ENCODE data around the gene CASP10.
"Not testable (repeated sequence)": the region's sequence is repeated elsewhere in the genome, so short reads cannot be mapped to it uniquely, and the experiment has no call there.

CASP10 gene

DNA sequence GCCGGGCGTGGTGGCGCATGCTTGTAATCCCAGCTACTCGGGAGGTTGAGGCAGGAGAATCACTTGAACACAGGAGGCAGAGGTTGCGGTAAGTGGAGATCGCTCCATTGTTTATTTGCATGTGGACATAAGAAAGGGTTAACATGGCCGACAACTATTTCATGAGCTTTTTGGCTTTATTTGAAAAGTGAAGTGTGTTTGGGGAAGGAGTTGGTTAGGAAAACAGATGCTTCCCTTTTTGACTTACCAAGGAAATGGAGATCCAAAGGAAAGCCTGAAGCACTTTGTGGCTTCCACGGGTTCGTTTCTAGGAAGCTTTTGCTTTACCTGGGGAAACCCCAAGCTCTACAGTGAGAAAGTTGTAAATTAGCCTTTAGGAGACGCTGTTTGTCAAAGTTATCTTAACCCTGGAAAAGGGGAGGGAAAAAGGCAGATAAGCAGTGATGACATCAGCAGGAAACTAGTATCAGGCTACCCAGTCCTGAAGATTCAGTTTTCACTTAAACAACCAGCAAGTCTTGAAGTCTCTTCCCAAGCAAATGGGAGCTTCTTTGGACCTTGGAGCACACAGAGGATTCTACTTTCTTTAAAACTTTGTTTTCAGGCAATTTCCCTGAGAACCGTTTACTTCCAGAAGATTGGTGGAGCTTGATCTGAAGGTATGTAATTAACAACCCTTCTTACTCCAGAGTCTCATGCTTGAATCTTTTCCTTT, at the start of gene CASP10:
TSS of gene CASP10 (plus strand) at position 492 of the 715 bp plus-strand sequence. CDS start 2,637 bp downstream, outside the sequence.
- Histone ChIP-seq H3K27me3 (ENCODE audit: control insufficient read depth, insufficient read depth, low read length) (no peaks in the 10 kb centered on the region), H3K4me3 (ENCODE audit: low read depth, low read length) (peak within 1 kb of the TSS; percentile 14), H3K9ac (ENCODE audit: low read depth, low read length) (peak within 1 kb of the TSS; percentile 29), H3K9me3 (ENCODE audit: control insufficient read depth, insufficient read depth, low read length) (no peaks in the 10 kb centered on the region), H3K4me1 (ENCODE audit: control insufficient read depth, insufficient read depth, low read length) (no peaks in the 10 kb centered on the region), H3K36me3 (ENCODE audit: control insufficient read depth, insufficient read depth, low read length) (peaks cover 3% of the 10 kb centered on the region)

GRCh38 chr2:201135386-201135785, 47.6 kb upstream of the CASP10 start:
- peaks cover 8% of the 10 kb centered on the region for H3K36me3 ChIP-seq (ENCODE audit: control insufficient read depth, insufficient read depth, low read length)
- H3K4me3 ChIP-seq (ENCODE audit: low read depth, low read length) = no peak overlapping the region
- H3K4me1 ChIP-seq (ENCODE audit: control insufficient read depth, insufficient read depth, low read length) = peaks cover 9% of the 10 kb centered on the region
- no peak overlapping the region for H3K9ac ChIP-seq (ENCODE audit: low read depth, low read length)
- no peaks in the 10 kb centered on the region for H3K9me3 ChIP-seq (ENCODE audit: control insufficient read depth, insufficient read depth, low read length)
- H3K27me3 ChIP-seq (ENCODE audit: control insufficient read depth, insufficient read depth, low read length) = no peaks in the 10 kb centered on the region

DNA sequence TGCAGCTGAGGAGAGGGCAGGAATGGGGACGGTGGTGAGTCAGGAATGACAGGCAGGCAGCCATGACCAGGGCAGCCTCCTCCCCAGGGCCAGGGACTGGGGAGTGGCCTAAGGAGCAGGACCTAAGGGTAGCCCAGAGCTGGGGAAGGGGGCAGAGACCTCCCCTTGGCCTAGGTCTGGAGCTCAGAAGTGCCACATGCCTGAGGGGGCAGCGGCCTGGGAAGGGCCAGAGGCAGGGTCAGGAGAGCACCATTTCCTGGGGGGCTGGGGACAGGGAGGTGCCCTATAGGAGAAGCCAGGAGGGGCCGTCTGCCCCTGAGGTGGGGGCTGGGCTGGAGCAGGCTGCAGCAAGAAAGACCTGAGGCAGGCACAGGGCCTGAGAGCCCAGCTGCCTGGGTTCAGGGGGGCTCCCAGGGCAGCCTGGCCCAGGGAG, 46.0 kb upstream of the CASP10 start:
- peaks cover 4% of the 10 kb centered on the region for H3K4me1 ChIP-seq (ENCODE audit: control insufficient read depth, insufficient read depth, low read length)
- no peaks in the 10 kb centered on the region for H3K9me3 ChIP-seq (ENCODE audit: control insufficient read depth, insufficient read depth, low read length)
- H3K36me3 ChIP-seq (ENCODE audit: control insufficient read depth, insufficient read depth, low read length) = peaks cover 8% of the 10 kb centered on the region
- H3K9ac ChIP-seq (ENCODE audit: low read depth, low read length) = no peak overlapping the region
- H3K27me3 ChIP-seq (ENCODE audit: control insufficient read depth, insufficient read depth, low read length) = no peaks in the 10 kb centered on the region
- H3K4me3 ChIP-seq (ENCODE audit: low read depth, low read length) = no peak overlapping the region

DNA sequence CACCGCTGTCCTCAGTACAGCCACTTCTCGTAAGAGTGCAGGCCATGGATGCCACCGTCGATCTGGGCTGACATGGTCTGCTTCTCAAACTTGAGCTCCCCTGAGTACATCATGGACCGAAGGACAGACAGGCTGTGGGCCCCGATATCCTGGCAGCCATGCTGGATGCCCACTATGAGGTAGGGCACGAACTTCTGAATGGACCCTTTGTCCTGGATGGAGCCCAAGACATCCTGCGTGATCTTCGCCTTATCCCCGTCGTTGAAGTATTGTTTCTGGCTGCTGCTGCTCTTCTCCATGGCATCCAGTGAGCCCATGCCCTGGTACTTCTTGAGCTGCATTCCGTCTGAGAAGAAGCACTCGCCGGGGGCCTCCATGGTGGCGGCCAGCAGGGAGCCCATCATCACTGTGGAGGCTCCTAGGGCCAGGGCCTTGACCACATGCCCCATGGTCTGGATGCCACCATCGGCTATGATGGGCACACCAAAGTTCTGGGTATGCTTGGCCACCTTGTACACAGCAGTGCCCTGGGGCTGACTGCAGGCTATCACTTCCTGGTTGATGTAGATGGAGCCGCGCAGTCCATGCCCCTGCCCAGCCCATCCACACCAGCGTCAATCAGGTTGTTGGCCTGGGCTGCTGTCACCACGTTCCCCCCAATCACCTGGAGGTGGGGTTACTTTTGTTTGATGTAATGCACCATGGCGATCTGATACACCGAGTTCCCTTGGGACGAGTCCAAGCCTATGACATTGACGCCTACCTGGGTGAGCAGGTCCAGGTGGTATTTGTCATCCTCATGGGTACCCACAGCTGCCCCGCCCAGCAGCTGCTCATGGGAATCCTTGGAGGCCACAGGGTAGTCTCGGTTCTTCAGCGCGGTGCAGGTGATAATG, 45.2 kb upstream of the CASP10 start:
- Histone ChIP-seq H3K9ac (ENCODE audit: low read depth, low read length) (no peak overlapping the region), H3K4me3 (ENCODE audit: low read depth, low read length) (no peak overlapping the region), H3K9me3 (ENCODE audit: control insufficient read depth, insufficient read depth, low read length) (no peaks in the 10 kb centered on the region), H3K36me3 (ENCODE audit: control insufficient read depth, insufficient read depth, low read length) (peaks cover 8% of the 10 kb centered on the region), H3K27me3 (ENCODE audit: control insufficient read depth, insufficient read depth, low read length) (no peaks in the 10 kb centered on the region), H3K4me1 (ENCODE audit: control insufficient read depth, insufficient read depth, low read length) (peaks cover 4% of the 10 kb centered on the region)

- Histone ChIP-seq H3K4me3 (ENCODE audit: low read depth, low read length) (no peak overlapping the region), H3K4me1 (ENCODE audit: control insufficient read depth, insufficient read depth, low read length) (peaks cover 4% of the 10 kb centered on the region), H3K27me3 (ENCODE audit: control insufficient read depth, insufficient read depth, low read length) (no peaks in the 10 kb centered on the region), H3K9me3 (ENCODE audit: control insufficient read depth, insufficient read depth, low read length) (no peaks in the 10 kb centered on the region), H3K36me3 (ENCODE audit: control insufficient read depth, insufficient read depth, low read length) (peaks cover 8% of the 10 kb centered on the region), H3K9ac (ENCODE audit: low read depth, low read length) (no peak overlapping the region)
Observed at GRCh38 chr2:201138401-201138970, 44.5 kb upstream of the CASP10 start.

GRCh38 chr2:201138986-201139781, 43.8 kb upstream of the CASP10 start:
- H3K9ac ChIP-seq (ENCODE audit: low read depth, low read length); H3K4me1 ChIP-seq (ENCODE audit: control insufficient read depth, insufficient read depth, low read length); H3K36me3 ChIP-seq (ENCODE audit: control insufficient read depth, insufficient read depth, low read length); H3K27me3 ChIP-seq (ENCODE audit: control insufficient read depth, insufficient read depth, low read length); H3K9me3 ChIP-seq (ENCODE audit: control insufficient read depth, insufficient read depth, low read length): not testable (repeated sequence)
- H3K4me3 ChIP-seq (ENCODE audit: low read depth, low read length) = peak overlapping the region; percentile 33

DNA sequence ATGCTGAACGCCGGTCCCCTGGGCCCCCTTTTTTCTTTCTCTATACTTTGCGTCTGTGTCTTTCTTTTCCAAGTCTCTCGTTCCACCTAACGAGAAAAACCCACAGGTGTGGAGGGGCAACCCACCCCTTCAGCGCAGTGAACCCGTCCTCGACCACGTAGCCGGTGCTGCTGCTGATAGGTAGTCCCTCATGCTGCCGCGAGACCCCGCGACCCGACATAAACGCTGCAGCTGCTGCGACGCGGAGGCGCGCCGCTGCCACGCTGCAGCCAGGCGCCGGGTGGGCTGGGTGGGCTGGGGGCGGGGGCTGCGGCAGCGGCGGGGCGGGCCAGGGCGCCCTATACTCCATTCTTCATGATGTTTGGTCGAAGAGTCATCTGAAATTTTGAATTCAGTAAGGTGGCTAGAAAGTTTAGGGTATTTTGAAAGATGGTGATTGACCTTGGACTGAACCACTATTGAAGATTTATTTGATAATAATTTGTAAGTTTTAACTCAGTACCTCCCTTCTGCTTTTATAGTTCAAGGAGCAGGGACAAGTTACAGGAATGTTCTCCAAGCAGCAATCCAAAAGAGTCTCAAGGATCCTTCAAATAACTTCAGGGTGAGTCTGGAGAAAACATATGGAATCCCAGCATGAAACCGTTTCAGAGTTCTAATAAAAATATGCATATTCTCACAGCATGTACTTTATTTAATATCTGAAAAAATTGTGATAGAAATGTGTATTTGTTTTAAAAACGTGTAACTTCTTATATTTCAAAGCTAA, 42.9 kb upstream of the CASP10 start:
- Histone ChIP-seq H3K9me3 (ENCODE audit: control insufficient read depth, insufficient read depth, low read length) (no peaks in the 10 kb centered on the region), H3K36me3 (ENCODE audit: control insufficient read depth, insufficient read depth, low read length) (peaks cover 8% of the 10 kb centered on the region), H3K9ac (ENCODE audit: low read depth, low read length) (no peak overlapping the region), H3K27me3 (ENCODE audit: control insufficient read depth, insufficient read depth, low read length) (no peaks in the 10 kb centered on the region), H3K4me1 (ENCODE audit: control insufficient read depth, insufficient read depth, low read length) (peaks cover 4% of the 10 kb centered on the region), H3K4me3 (ENCODE audit: low read depth, low read length) (peak overlapping the region; percentile 33)

DNA sequence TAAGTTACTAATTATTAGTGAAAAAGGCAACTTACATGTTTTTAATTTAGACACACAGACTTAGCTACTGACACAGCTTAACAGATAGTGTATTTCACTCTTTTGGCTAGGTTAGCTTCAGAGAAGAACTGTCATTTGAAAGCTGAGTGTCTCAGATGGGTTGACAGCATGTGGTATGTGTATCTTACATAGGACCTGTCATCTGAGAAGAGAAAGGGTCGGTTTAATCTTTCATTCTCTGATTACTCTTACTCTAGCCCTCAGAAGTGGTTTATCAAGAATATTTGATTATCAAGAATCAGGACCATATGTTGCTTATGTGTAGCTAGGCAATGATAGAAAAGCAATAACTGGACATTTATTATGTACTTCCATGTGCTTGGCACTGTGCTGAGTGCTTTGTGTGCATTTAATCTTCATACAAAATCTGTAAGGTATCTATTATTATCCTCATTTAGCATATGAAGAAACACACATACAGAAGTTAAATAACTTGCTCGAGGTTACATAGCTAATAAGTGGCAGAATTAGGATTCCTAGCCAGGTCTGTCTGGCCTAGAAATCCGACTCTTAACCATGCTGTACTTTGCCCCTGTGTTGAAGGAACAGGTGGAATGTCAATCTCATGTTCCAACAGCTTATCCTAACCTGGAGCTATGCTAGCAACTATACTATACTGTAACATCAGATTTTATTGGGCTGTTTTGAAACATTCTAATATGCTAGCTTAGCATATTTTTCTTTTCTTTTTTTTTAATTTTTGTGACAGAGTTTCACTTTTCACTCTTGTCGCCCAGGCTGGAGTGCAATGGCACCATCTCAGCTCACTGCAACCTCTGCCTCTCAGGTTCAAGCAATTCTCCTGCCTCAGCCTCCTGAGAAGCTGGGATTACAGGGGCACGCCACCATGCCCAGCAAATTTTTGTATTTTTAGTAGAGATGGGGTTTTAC, 38.6 kb upstream of the CASP10 start:
- no peak overlapping the region for H3K4me3 ChIP-seq (ENCODE audit: low read depth, low read length)
- H3K9ac ChIP-seq (ENCODE audit: low read depth, low read length) = no peak overlapping the region
- H3K9me3 ChIP-seq (ENCODE audit: control insufficient read depth, insufficient read depth, low read length) = no peaks in the 10 kb centered on the region
- no peaks in the 10 kb centered on the region for H3K27me3 ChIP-seq (ENCODE audit: control insufficient read depth, insufficient read depth, low read length)
- peaks cover 4% of the 10 kb centered on the region for H3K4me1 ChIP-seq (ENCODE audit: control insufficient read depth, insufficient read depth, low read length)
- no peaks in the 10 kb centered on the region for H3K36me3 ChIP-seq (ENCODE audit: control insufficient read depth, insufficient read depth, low read length)

DNA sequence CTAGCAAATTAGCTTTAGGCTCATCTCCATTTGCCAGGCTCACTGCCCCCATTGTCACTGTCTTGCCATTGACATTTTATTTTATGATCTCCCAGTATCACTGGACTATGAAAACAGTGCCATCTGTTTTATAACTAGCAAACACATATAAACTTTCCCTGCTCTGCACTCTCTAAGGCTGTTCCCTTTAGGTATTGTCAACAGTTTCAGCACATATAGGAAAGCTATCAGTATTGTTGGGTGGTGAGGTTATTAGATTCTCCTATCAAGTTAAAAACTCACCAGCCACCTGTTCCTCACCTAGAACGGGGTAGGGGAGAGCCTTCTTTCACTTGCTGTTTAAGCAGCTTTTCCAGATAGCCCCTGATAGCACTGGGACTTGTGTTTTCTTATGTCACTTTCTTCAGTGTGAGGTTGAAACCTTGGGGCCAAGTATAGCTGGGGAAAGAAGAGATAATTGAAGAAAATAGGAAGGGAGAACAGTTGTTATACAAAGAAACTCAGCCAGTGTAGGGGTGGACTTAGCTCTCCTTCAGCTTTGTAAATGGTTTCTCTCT, 34.4 kb upstream of the CASP10 start:
- Histone ChIP-seq H3K36me3 (ENCODE audit: control insufficient read depth, insufficient read depth, low read length) (peaks cover 4% of the 10 kb centered on the region), H3K27me3 (ENCODE audit: control insufficient read depth, insufficient read depth, low read length) (no peaks in the 10 kb centered on the region), H3K9me3 (ENCODE audit: control insufficient read depth, insufficient read depth, low read length) (no peaks in the 10 kb centered on the region), H3K9ac (ENCODE audit: low read depth, low read length) (no peak overlapping the region), H3K4me1 (ENCODE audit: control insufficient read depth, insufficient read depth, low read length) (no peaks in the 10 kb centered on the region), H3K4me3 (ENCODE audit: low read depth, low read length) (no peak overlapping the region)
